ENCODE measurements around the gene POU1F1.

DNA sequence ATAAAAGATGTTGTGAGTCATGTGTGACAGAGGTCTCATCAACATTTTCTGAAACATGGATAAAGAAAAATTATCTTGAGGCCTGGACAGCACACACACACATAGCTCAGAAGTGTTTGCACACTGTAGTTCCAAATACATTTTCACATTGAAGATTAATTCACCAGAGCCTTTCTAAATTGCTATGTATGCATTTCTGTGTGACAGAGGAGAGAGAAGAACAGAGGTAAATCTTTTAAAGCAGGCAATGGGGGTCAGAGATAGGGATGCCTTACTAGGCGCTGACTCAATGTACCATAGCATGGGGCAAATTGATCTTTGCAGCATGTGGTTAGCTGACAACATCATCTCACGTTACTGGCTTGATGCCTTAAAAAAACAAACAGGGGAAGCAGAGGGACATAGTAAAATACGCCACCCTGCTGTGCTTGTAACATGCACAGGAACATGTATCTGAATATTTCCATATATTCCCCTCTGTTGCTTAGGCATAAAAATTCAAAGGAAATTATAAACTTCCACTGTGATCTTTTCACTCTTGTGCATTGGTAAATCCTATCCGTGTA is 7.7 kb downstream of the POU1F1 start:
- TF ChIP-seq, protein P1, sequence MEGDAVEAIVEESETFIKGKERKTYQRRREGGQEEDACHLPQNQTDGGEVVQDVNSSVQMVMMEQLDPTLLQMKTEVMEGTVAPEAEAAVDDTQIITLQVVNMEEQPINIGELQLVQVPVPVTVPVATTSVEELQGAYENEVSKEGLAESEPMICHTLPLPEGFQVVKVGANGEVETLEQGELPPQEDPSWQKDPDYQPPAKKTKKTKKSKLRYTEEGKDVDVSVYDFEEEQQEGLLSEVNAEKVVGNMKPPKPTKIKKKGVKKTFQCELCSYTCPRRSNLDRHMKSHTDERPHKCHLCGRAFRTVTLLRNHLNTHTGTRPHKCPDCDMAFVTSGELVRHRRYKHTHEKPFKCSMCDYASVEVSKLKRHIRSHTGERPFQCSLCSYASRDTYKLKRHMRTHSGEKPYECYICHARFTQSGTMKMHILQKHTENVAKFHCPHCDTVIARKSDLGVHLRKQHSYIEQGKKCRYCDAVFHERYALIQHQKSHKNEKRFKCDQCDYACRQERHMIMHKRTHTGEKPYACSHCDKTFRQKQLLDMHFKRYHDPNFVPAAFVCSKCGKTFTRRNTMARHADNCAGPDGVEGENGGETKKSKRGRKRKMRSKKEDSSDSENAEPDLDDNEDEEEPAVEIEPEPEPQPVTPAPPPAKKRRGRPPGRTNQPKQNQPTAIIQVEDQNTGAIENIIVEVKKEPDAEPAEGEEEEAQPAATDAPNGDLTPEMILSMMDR (IDR thresholded peaks at IDR 0.05), result no peak
- TF ChIP-seq POLR2A (IDR thresholded peaks at IDR 0.05), result no peak

All from prostate gland (tissue), 2 donors.